Liver (tissue), 3 donors: ENCODE data around the gene TMEM42.

Experiments
- EGR1 ChIP-seq, 2 donors: IDR thresholded peaks; 2 replicates each; pipeline ENCODE4 v1.6.1; 2016 to 2018; ENCODE audit warnings: antibody characterized with exemption in 2 of 2, low read depth in 2 of 2
- FOXA1 ChIP-seq: IDR thresholded peaks from 2 replicates; pipeline ENCODE4 v1.6.1; 2016; ENCODE audit warnings: antibody characterized with exemption
- GABPA ChIP-seq, 2 donors: IDR thresholded peaks in 1 of 2; conservative IDR thresholded peaks in 1 of 2; 2 replicates each; pipeline ENCODE4 v1.6.1; 2016; ENCODE audit warnings: antibody characterized with exemption in 2 of 2, mild to moderate bottlenecking in 1 of 2, moderate library complexity in 1 of 2
- JUND ChIP-seq, 2 donors: IDR thresholded peaks; 2 replicates each; pipeline ENCODE4 v1.6.1; 2016; ENCODE audit warnings: antibody characterized with exemption in 2 of 2
- SP1 ChIP-seq: IDR thresholded peaks from 2 replicates; pipeline ENCODE4 v1.6.1; 2018; ENCODE audit warnings: antibody characterized with exemption, mild to moderate bottlenecking
- TF ChIP-seq, protein P1 (sequence below): fragments of 150-350 bp; IDR thresholded peaks from 2 replicates; pipeline ENCODE4 v1.5.1; 2017; ENCODE audit warnings: improper control_type of control experiment, low read depth, low read length; ENCODE audit not compliant: missing input control
- TF ChIP-seq, protein P2 (sequence below): IDR thresholded peaks from 2 replicates; pipeline ENCODE4 v1.6.1; 2016; ENCODE audit warnings: antibody characterized with exemption
- TF ChIP-seq, protein P3 (sequence below): IDR thresholded peaks from 2 replicates; pipeline ENCODE4 v1.6.1; 2016; ENCODE audit warnings: antibody characterized with exemption
- donor health status: healthy.
- donor health status: healthy.

DNA sequence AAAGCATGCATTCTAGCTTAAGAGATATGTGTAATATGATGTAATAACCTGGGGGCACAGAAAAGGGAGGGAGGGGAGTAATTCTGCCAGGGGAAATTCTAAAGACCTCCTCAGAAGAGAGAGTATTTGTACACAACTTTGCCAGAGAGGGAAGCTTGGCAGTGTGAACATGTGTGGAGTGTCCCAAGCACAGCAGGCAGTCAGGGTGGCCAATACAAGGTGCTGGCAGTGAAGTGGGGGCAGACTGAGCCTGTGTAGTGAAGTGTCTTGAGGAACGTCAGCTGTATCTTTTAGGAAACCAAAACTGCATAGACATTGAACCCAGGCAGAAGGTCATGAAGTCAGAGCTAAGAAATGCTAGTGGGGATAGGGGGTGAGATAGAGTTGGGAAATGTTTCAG lies 29.7 kb upstream of the TMEM42 start:
- TF ChIP-seq GABPA (IDR thresholded peaks at IDR 0.05 in 1 of 2, conservative IDR thresholded peaks at IDR 0.05 in 1 of 2) (no peak), SP1 (no peak), JUND (IDR thresholded peaks at IDR 0.05) (no peak), FOXA1 (no peak), EGR1 (IDR thresholded peaks at IDR 0.05; ENCODE audit: low read depth in 2 of 2) (no peak)
- TF ChIP-seq, protein P1, sequence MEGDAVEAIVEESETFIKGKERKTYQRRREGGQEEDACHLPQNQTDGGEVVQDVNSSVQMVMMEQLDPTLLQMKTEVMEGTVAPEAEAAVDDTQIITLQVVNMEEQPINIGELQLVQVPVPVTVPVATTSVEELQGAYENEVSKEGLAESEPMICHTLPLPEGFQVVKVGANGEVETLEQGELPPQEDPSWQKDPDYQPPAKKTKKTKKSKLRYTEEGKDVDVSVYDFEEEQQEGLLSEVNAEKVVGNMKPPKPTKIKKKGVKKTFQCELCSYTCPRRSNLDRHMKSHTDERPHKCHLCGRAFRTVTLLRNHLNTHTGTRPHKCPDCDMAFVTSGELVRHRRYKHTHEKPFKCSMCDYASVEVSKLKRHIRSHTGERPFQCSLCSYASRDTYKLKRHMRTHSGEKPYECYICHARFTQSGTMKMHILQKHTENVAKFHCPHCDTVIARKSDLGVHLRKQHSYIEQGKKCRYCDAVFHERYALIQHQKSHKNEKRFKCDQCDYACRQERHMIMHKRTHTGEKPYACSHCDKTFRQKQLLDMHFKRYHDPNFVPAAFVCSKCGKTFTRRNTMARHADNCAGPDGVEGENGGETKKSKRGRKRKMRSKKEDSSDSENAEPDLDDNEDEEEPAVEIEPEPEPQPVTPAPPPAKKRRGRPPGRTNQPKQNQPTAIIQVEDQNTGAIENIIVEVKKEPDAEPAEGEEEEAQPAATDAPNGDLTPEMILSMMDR: no peak
- TF ChIP-seq, protein P2, sequence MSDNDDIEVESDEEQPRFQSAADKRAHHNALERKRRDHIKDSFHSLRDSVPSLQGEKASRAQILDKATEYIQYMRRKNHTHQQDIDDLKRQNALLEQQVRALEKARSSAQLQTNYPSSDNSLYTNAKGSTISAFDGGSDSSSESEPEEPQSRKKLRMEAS: no peak
- TF ChIP-seq, protein P3, sequence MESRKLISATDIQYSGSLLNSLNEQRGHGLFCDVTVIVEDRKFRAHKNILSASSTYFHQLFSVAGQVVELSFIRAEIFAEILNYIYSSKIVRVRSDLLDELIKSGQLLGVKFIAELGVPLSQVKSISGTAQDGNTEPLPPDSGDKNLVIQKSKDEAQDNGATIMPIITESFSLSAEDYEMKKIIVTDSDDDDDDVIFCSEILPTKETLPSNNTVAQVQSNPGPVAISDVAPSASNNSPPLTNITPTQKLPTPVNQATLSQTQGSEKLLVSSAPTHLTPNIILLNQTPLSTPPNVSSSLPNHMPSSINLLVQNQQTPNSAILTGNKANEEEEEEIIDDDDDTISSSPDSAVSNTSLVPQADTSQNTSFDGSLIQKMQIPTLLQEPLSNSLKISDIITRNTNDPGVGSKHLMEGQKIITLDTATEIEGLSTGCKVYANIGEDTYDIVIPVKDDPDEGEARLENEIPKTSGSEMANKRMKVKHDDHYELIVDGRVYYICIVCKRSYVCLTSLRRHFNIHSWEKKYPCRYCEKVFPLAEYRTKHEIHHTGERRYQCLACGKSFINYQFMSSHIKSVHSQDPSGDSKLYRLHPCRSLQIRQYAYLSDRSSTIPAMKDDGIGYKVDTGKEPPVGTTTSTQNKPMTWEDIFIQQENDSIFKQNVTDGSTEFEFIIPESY: no peak
